C4-2B (cell line): ENCODE data around the gene UGT1A10.
"Not testable (repeated sequence)": the region's sequence is repeated elsewhere in the genome, so short reads cannot be mapped to it uniquely, and the experiment has no call there.

Source experiments
- H3K27ac ChIP-seq: fragments of 450-650 bp; 2 replicates; pipeline ENCODE4 v1.5.1; 2017
- CTCF ChIP-seq: fragments of 450-650 bp; conservative IDR thresholded peaks from 2 replicates; pipeline ENCODE4 v1.5.1; 2017; ENCODE audit warnings: mild to moderate bottlenecking
- ZFX ChIP-seq: fragments of 450-650 bp; IDR thresholded peaks from 2 replicates; pipeline ENCODE4 v1.6.1; 2017

The UGT1A10 gene

GRCh38 chr2:233740870-233741269 is 104.6 kb downstream of the UGT1A10 start:
- H3K27ac ChIP-seq: no peak overlapping the region
- no peak for TF ChIP-seq ZFX
- no peak for TF ChIP-seq CTCF

- H3K27ac ChIP-seq: no peak overlapping the region
- TF ChIP-seq ZFX (no peak), CTCF (no peak)
These were observed 107.4 kb downstream of the UGT1A10 start for GRCh38 chr2:233743464-233744259.

- H3K27ac ChIP-seq: no peak overlapping the region
- TF ChIP-seq CTCF (no peak), ZFX (no peak)
These were observed 109.0 kb downstream of the UGT1A10 start for GRCh38 chr2:233745073-233745755.

GRCh38 chr2:233745838-233746237 is 109.6 kb downstream of the UGT1A10 start:
- H3K27ac ChIP-seq: not testable (repeated sequence)

GRCh38 chr2:233746475-233747282 is 110.4 kb downstream of the UGT1A10 start:
- no peak for TF ChIP-seq ZFX
- TF ChIP-seq CTCF: no peak
- no peak overlapping the region for H3K27ac ChIP-seq

- no peak overlapping the region for H3K27ac ChIP-seq
- TF ChIP-seq ZFX: no peak
These were observed 111.0 kb downstream of the UGT1A10 start for GRCh38 chr2:233747283-233747544.

- not testable (repeated sequence) for H3K27ac ChIP-seq
These were observed 114.4 kb downstream of the UGT1A10 start for GRCh38 chr2:233750689-233751088.

- H3K27ac ChIP-seq: not testable (repeated sequence)
These were observed 115.2 kb downstream of the UGT1A10 start for GRCh38 chr2:233751212-233752009.
